ENCODE data around the gene TPTE2. TPM values are rescaled to one million over a fixed set of nuclear protein-coding genes. Genes with fewer than 3 reads are reported as not detected.

The TPTE2 gene
- total and polyA plus RNA-seq, 2 donors (not counting 1 experiment from before 2014, with no cell fraction given): not detected

DNA sequence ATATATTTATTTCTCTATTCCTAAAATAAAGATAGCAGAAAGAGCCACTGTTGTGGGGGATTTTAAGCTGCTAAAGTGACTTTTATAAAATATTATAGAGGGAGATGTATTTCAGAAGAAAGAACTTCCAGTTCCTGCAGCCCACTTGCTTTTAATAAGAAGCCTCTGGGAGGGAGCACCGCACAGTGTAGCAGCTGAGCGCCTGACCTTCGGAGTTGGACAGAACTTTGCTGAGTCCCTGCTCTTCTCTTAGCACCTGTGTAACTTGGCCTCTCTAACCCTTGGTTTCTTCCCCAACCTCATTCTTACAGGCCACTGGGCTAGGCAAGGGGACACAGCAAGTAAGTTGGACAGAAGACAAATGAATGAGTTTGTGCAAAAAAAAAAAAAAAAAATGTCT lies 34.8 kb upstream of the TPTE2 start:
- Histone ChIP-seq H3K27ac (ENCODE audit: insufficient read depth, low read length) (no peak overlapping the region), H3K79me2 (ENCODE audit: control insufficient read depth, insufficient read depth, low read length) (no peaks in the 10 kb centered on the region), H3K9ac (ENCODE audit: insufficient read depth, low read length) (no peak overlapping the region), H3K27me3 (ENCODE audit: control insufficient read depth, insufficient read depth, low read length) (no peaks in the 10 kb centered on the region), H3K36me3 (ENCODE audit: control insufficient read depth, insufficient read depth, low read length) (no peaks in the 10 kb centered on the region), H2AFZ (ENCODE audit: low read length) (no peak overlapping the region), H4K20me1 (ENCODE audit: control insufficient read depth, extremely low read depth, insufficient read depth, low read length) (no peaks in the 10 kb centered on the region), H3K4me1 (ENCODE audit: control insufficient read depth, extremely low read depth, insufficient read depth, low read length) (peaks cover 5% of the 10 kb centered on the region), H3K4me3 (replicated peaks in 1 of 4; ENCODE audit: control extremely low read depth in 1 of 4, insufficient read depth in 1 of 4, low read depth in 3 of 4, low read length in 4 of 4) (no peak overlapping the region), H3K4me2 (ENCODE audit: extremely low read depth, insufficient read depth, low read length) (no peak overlapping the region), H3K9me3 (ENCODE audit: control insufficient read depth, insufficient read depth, low read depth, low read length) (no peaks in the 10 kb centered on the region)
- no peak for DNase-seq (ENCODE audit: low read depth in 2 of 2)
- TF ChIP-seq EZH2 (IDR thresholded peaks at IDR 0.05; ENCODE audit: low read length, missing control alignments): no peak
- TF ChIP-seq, protein P1, sequence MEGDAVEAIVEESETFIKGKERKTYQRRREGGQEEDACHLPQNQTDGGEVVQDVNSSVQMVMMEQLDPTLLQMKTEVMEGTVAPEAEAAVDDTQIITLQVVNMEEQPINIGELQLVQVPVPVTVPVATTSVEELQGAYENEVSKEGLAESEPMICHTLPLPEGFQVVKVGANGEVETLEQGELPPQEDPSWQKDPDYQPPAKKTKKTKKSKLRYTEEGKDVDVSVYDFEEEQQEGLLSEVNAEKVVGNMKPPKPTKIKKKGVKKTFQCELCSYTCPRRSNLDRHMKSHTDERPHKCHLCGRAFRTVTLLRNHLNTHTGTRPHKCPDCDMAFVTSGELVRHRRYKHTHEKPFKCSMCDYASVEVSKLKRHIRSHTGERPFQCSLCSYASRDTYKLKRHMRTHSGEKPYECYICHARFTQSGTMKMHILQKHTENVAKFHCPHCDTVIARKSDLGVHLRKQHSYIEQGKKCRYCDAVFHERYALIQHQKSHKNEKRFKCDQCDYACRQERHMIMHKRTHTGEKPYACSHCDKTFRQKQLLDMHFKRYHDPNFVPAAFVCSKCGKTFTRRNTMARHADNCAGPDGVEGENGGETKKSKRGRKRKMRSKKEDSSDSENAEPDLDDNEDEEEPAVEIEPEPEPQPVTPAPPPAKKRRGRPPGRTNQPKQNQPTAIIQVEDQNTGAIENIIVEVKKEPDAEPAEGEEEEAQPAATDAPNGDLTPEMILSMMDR (conservative IDR thresholded peaks at IDR 0.05 in 1 of 2, IDR thresholded peaks at IDR 0.05 in 1 of 2; ENCODE audit: low read depth in 1 of 2, low read length in 2 of 2): no peak

DNA sequence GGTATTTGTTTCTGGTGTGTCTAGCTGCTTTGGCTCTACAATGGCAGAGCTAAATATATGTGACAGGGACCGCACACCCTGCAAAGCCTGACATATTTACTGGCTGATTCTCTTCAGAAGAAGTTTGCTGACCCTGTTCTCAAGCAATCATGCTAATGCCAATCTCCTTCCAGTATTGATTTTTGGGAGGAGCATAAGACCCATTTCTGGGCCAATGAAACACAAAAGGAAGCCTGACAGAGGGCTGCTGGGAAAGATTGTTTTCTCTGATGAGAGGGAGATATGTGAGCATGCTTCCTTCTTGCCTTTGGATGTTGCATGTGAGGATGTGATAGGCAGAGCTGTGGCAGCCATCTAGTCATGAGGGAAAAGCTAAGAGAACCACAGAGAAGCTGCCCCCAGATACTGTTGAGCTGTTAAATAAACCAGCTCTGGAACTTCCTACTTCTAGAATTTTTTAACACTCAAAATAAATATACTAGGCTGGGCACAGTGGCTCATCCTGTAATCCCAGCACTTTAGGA lies 31.4 kb upstream of the TPTE2 start:
- Histone ChIP-seq H2AFZ (ENCODE audit: low read length) (no peak overlapping the region), H3K9me3 (ENCODE audit: control insufficient read depth, insufficient read depth, low read depth, low read length) (no peaks in the 10 kb centered on the region)
- DNase-seq (ENCODE audit: low read depth in 2 of 2): no peak

DNA sequence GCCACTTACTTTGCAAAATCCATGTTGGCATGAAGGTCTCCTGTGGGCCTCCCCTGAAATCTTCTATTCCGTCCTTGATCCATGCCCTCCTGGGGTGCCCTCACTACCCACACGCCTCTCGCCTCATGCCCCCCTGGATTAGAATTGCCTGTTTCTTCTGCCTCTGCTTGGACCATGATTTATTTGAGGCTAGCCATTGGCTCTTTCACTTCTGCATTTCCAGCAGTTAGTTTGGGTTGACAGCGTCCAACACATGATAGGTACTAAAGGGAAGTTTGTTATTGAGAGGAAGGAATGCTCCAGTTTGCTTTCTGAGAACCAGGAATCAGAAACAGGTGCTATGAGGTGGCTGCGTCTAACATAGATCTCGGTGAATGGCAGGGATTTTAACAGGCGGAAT lies 30.5 kb upstream of the TPTE2 start:
- H3K4me3 ChIP-seq (replicated peaks in 1 of 4; ENCODE audit: control extremely low read depth in 1 of 4, insufficient read depth in 1 of 4, low read depth in 3 of 4, low read length in 4 of 4): no peak overlapping the region
- no peak overlapping the region for H3K9ac ChIP-seq (ENCODE audit: insufficient read depth, low read length)
- no peak overlapping the region for H3K27ac ChIP-seq (ENCODE audit: insufficient read depth, low read length)
- no peaks in the 10 kb centered on the region for H3K36me3 ChIP-seq (ENCODE audit: control insufficient read depth, insufficient read depth, low read length)
- H3K4me2 ChIP-seq (ENCODE audit: extremely low read depth, insufficient read depth, low read length): no peak overlapping the region
- no peaks in the 10 kb centered on the region for H3K9me3 ChIP-seq (ENCODE audit: control insufficient read depth, insufficient read depth, low read depth, low read length)
- no peak overlapping the region for H2AFZ ChIP-seq (ENCODE audit: low read length)
- no peaks in the 10 kb centered on the region for H3K79me2 ChIP-seq (ENCODE audit: control insufficient read depth, insufficient read depth, low read length)
- peaks cover 2% of the 10 kb centered on the region for H3K4me1 ChIP-seq (ENCODE audit: control insufficient read depth, extremely low read depth, insufficient read depth, low read length)
- no peaks in the 10 kb centered on the region for H4K20me1 ChIP-seq (ENCODE audit: control insufficient read depth, extremely low read depth, insufficient read depth, low read length)
- no peaks in the 10 kb centered on the region for H3K27me3 ChIP-seq (ENCODE audit: control insufficient read depth, insufficient read depth, low read length)
- TF ChIP-seq, protein P1 (conservative IDR thresholded peaks at IDR 0.05 in 1 of 2, IDR thresholded peaks at IDR 0.05 in 1 of 2; ENCODE audit: low read depth in 1 of 2, low read length in 2 of 2): no peak
- TF ChIP-seq EZH2 (IDR thresholded peaks at IDR 0.05; ENCODE audit: low read length, missing control alignments): no peak
- DNase-seq (ENCODE audit: low read depth in 2 of 2): no peak

More for the DNA sequence above, 31.4 kb upstream of the TPTE2 start:
- H3K27ac ChIP-seq (ENCODE audit: insufficient read depth, low read length): no peak overlapping the region
- H3K79me2 ChIP-seq (ENCODE audit: control insufficient read depth, insufficient read depth, low read length): no peaks in the 10 kb centered on the region
- TF ChIP-seq EZH2 (IDR thresholded peaks at IDR 0.05; ENCODE audit: low read length, missing control alignments): no peak
- TF ChIP-seq, protein P1 (conservative IDR thresholded peaks at IDR 0.05 in 1 of 2, IDR thresholded peaks at IDR 0.05 in 1 of 2; ENCODE audit: low read depth in 1 of 2, low read length in 2 of 2): no peak
- H3K4me1 ChIP-seq (ENCODE audit: control insufficient read depth, extremely low read depth, insufficient read depth, low read length): peaks cover 5% of the 10 kb centered on the region
- H3K9ac ChIP-seq (ENCODE audit: insufficient read depth, low read length): no peak overlapping the region
- no peaks in the 10 kb centered on the region for H4K20me1 ChIP-seq (ENCODE audit: control insufficient read depth, extremely low read depth, insufficient read depth, low read length)
- H3K4me3 ChIP-seq (replicated peaks in 1 of 4; ENCODE audit: control extremely low read depth in 1 of 4, insufficient read depth in 1 of 4, low read depth in 3 of 4, low read length in 4 of 4): no peak overlapping the region
- H3K36me3 ChIP-seq (ENCODE audit: control insufficient read depth, insufficient read depth, low read length): no peaks in the 10 kb centered on the region
- H3K27me3 ChIP-seq (ENCODE audit: control insufficient read depth, insufficient read depth, low read length): no peaks in the 10 kb centered on the region
- no peak overlapping the region for H3K4me2 ChIP-seq (ENCODE audit: extremely low read depth, insufficient read depth, low read length)

Data from fibroblast of lung (primary cell).